ENCODE results near the gene NCOA3.

- no peak for TF ChIP-seq POLR2AphosphoS5 (IDR thresholded peaks at IDR 0.05; ENCODE audit: low read depth, low read length)
- no peak for TF ChIP-seq TAF1 (IDR thresholded peaks at IDR 0.05; ENCODE audit: borderline replicate concordance, low read depth, low read length)
- no peak for TF ChIP-seq POLR2A (IDR thresholded peaks at IDR 0.05; ENCODE audit: low read depth, low read length)
Observed at GRCh38 chr20:47573559-47573958, 71.9 kb downstream of the NCOA3 start.
